ENCODE measurements around the gene ZSCAN5C. TPM values are rescaled to one million over a fixed set of nuclear protein-coding genes. Genes with fewer than 3 reads are reported as not detected.
"Not testable (repeated sequence)": the region's sequence is repeated elsewhere in the genome, so short reads cannot be mapped to it uniquely, and the experiment has no call there.

ZSCAN5C gene
- total RNA-seq, 1 donor from 2014 or later, result 0.32 TPM

DNA sequence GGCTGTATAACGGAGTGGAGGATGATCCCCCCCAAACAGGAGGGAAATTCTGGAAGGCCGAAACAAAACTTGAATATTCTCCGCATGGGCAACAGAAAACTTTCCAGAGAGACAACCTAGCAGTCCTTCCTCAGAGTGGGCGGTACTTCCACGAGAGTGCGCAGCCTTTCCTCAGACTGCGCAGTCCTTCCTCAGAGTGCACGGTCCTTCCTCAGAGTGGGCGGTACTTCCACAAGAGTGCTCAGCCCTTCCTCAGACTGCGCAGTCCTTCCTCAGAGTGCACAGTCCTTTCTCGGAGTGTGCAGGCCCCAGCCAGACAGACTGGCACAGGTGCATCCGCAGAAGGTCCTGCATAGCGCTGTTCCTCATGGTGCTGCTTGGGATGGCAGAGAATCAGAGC, 39.0 kb upstream of the ZSCAN5C start:
- no peak overlapping the region for H3K27ac Mint-ChIP-seq (ENCODE audit: unreplicated experiment)
- H3K27me3 Mint-ChIP-seq (ENCODE audit: unreplicated experiment), result peaks cover 4% of the 10 kb centered on the region
- H3K4me1 Mint-ChIP-seq (ENCODE audit: low read depth, unreplicated experiment), result no peaks in the 10 kb centered on the region
- H3K9me3 Mint-ChIP-seq (ENCODE audit: unreplicated experiment), result peaks cover 9% of the 10 kb centered on the region
- DNase-seq, result no peak
- no peaks in the 10 kb centered on the region for H3K36me3 Mint-ChIP-seq (ENCODE audit: unreplicated experiment)
- TF ChIP-seq, protein P1, sequence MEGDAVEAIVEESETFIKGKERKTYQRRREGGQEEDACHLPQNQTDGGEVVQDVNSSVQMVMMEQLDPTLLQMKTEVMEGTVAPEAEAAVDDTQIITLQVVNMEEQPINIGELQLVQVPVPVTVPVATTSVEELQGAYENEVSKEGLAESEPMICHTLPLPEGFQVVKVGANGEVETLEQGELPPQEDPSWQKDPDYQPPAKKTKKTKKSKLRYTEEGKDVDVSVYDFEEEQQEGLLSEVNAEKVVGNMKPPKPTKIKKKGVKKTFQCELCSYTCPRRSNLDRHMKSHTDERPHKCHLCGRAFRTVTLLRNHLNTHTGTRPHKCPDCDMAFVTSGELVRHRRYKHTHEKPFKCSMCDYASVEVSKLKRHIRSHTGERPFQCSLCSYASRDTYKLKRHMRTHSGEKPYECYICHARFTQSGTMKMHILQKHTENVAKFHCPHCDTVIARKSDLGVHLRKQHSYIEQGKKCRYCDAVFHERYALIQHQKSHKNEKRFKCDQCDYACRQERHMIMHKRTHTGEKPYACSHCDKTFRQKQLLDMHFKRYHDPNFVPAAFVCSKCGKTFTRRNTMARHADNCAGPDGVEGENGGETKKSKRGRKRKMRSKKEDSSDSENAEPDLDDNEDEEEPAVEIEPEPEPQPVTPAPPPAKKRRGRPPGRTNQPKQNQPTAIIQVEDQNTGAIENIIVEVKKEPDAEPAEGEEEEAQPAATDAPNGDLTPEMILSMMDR (IDR thresholded peaks at IDR 0.05; ENCODE audit: partially characterized antibody, unreplicated experiment), result no peak
- H3K4me3 Mint-ChIP-seq (ENCODE audit: unreplicated experiment), result no peak overlapping the region

DNA sequence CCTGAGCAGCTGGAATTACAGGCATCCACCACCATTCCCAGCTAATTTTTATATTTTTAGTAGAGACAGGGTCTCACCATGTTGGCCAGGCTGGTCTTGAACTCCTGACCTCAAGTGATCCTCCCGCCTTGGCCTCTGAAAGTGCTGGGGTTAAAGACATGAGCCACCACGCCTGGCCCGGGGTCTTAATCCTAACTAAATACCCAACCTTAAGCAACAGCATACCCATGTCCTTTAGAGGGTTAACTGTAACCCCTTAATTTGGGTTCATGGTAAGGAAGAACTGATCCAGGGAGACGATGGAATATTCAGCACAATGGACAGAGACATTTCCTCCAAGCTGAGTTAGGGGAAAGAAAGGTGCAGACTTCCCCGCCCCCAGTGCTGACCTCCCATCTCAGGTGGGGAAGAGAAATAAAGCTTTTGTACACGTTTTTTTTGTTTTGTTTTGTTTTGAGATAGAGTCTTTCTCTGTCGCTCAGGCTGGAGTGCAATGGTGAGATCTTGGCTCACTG, 35.0 kb upstream of the ZSCAN5C start:
- no peak for DNase-seq
- Mint-ChIP-seq H3K4me1 (ENCODE audit: low read depth, unreplicated experiment) (no peaks in the 10 kb centered on the region), H3K9me3 (ENCODE audit: unreplicated experiment) (peaks cover 6% of the 10 kb centered on the region), H3K27me3 (ENCODE audit: unreplicated experiment) (peaks cover 2% of the 10 kb centered on the region), H3K4me3 (ENCODE audit: unreplicated experiment) (no peak overlapping the region), H3K27ac (ENCODE audit: unreplicated experiment) (no peak overlapping the region), H3K36me3 (ENCODE audit: unreplicated experiment) (no peaks in the 10 kb centered on the region)
- TF ChIP-seq, protein P1 (IDR thresholded peaks at IDR 0.05; ENCODE audit: partially characterized antibody, unreplicated experiment), result no peak

DNA sequence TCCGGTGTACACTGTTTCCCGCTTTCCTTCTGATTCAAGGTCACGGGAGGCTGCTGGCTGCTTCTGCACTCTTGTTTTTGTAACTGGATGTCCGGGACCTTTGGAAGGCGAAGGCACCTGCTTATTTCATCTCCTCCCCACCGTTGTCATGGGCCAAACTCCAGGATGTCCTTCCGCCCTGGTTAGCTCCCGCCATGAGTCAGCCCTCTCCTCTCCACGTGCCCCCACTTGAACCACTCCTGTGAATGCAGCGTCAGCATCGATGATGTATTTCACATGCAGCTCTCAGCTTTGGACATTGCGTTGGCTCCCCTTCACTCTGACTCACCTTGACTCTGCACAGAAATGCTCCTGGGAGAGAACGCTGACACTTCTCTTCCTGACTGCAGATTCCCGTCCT, 31.8 kb upstream of the ZSCAN5C start:
- H3K4me3 Mint-ChIP-seq (ENCODE audit: unreplicated experiment), result no peak overlapping the region
- DNase-seq, result no peak
- no peak overlapping the region for H3K27ac Mint-ChIP-seq (ENCODE audit: unreplicated experiment)
- H3K4me1 Mint-ChIP-seq (ENCODE audit: low read depth, unreplicated experiment), result no peaks in the 10 kb centered on the region
- no peaks in the 10 kb centered on the region for H3K36me3 Mint-ChIP-seq (ENCODE audit: unreplicated experiment)
- peaks cover 4% of the 10 kb centered on the region for H3K9me3 Mint-ChIP-seq (ENCODE audit: unreplicated experiment)
- TF ChIP-seq, protein P1 (IDR thresholded peaks at IDR 0.05; ENCODE audit: partially characterized antibody, unreplicated experiment), result no peak
- H3K27me3 Mint-ChIP-seq (ENCODE audit: unreplicated experiment), result peaks cover 5% of the 10 kb centered on the region

DNA sequence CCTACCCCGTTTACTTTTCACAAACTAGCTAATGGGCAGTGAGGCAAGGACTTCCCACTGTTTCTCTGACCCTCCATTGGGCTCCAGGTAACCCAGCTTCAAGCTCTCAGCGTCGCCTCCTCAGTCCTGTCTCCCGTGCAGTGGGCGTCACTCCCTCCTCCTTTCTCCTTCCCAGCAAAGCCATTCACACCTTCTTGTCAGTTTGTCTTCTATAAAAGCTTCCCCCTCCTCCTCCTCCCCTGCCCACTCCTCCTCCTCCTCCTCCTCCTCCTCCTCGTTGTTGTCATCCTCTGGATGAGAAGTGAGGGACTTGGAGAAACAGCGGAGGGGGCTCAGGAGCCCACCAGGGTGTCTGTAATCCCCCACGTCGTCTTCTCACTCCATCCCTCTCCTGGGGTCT, 28.0 kb upstream of the ZSCAN5C start:
- H3K4me1 Mint-ChIP-seq (ENCODE audit: low read depth, unreplicated experiment), result no peaks in the 10 kb centered on the region
- H3K27ac Mint-ChIP-seq (ENCODE audit: unreplicated experiment), result no peak overlapping the region
- peaks cover 8% of the 10 kb centered on the region for H3K9me3 Mint-ChIP-seq (ENCODE audit: unreplicated experiment)
- H3K4me3 Mint-ChIP-seq (ENCODE audit: unreplicated experiment), result no peak overlapping the region
- peaks cover 7% of the 10 kb centered on the region for H3K27me3 Mint-ChIP-seq (ENCODE audit: unreplicated experiment)
- TF ChIP-seq, protein P1 (IDR thresholded peaks at IDR 0.05; ENCODE audit: partially characterized antibody, unreplicated experiment), result no peak
- no peak for DNase-seq
- no peaks in the 10 kb centered on the region for H3K36me3 Mint-ChIP-seq (ENCODE audit: unreplicated experiment)

DNA sequence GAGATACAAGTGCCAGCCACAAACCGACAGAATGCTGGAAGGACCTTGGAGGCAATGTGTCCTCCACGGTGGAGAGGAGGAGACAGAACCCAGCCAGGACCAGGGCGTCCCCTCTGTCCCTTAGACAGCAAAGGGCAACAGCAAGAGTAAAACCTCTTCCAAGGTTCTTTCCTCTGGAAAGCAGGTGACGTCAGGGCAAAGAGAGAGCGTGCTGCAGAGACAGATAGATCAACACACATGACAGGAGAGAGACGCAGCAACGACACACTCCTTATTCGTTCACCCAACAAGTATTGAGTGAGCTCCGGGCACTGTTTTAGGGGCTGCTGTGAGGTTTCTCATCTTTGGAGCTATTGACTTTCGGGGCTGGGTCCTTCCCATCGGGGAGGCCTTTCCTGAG, 27.5 kb upstream of the ZSCAN5C start:
- TF ChIP-seq, protein P1 (IDR thresholded peaks at IDR 0.05; ENCODE audit: partially characterized antibody, unreplicated experiment), result no peak
- H3K4me3 Mint-ChIP-seq (ENCODE audit: unreplicated experiment), result no peak overlapping the region
- peaks cover 7% of the 10 kb centered on the region for H3K27me3 Mint-ChIP-seq (ENCODE audit: unreplicated experiment)
- DNase-seq, result no peak
- no peaks in the 10 kb centered on the region for H3K4me1 Mint-ChIP-seq (ENCODE audit: low read depth, unreplicated experiment)
- no peaks in the 10 kb centered on the region for H3K36me3 Mint-ChIP-seq (ENCODE audit: unreplicated experiment)
- H3K27ac Mint-ChIP-seq (ENCODE audit: unreplicated experiment), result no peak overlapping the region
- peaks cover 8% of the 10 kb centered on the region for H3K9me3 Mint-ChIP-seq (ENCODE audit: unreplicated experiment)

DNA sequence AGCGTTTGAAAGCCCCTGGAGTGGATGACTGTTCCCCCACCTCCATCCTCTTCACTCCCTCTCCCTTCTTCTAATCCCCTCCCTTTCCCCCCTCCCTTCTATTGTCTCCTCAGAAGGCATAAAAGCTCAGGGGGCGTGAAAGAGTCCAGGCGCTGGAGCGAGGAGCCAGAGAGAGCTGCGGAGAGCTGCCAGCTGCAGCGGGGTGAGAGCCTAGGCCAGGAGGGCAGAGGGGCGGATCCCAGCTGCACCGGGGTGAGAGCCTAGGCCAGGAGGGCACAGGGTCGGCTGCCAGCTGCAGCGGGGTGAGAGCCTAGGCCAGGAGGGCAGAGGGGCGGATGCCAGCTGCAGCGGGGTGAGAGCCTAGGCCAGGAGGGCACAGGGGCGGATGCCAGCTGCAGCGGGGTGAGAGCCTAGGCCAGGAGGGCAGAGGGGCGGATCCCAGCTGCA, 26.2 kb upstream of the ZSCAN5C start, which contains the start of gene GALP:
Gene GALP (plus strand): TSS at position 148 of the 447 bp plus-strand sequence. CDS start 1,101 bp downstream, outside the sequence.
- DNase-seq; H3K36me3 Mint-ChIP-seq (ENCODE audit: unreplicated experiment); H3K9me3 Mint-ChIP-seq (ENCODE audit: unreplicated experiment); H3K27ac Mint-ChIP-seq (ENCODE audit: unreplicated experiment); H3K27me3 Mint-ChIP-seq (ENCODE audit: unreplicated experiment); H3K4me3 Mint-ChIP-seq (ENCODE audit: unreplicated experiment); H3K4me1 Mint-ChIP-seq (ENCODE audit: low read depth, unreplicated experiment): not testable (repeated sequence)

DNA sequence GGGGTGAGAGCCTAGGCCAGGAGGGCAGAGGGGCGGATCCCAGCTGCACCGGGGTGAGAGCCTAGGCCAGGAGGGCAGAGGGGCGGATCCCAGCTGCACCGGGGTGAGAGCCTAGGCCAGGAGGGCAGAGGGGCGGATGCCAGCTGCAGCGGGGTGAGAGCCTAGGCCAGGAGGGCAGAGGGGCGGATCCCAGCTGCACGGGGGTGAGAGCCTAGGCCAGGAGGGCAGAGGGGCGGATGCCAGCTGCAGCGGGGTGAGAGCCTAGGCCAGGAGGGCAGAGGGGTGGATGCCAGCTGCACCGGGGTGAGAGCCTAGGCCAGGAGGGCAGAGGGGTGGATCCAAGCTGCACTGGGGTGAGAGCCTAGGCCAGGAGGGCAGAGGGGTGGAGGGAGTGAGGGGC, 25.8 kb upstream of the ZSCAN5C start:
- H3K27ac Mint-ChIP-seq (ENCODE audit: unreplicated experiment); H3K27me3 Mint-ChIP-seq (ENCODE audit: unreplicated experiment); H3K36me3 Mint-ChIP-seq (ENCODE audit: unreplicated experiment); H3K4me1 Mint-ChIP-seq (ENCODE audit: low read depth, unreplicated experiment); DNase-seq; H3K4me3 Mint-ChIP-seq (ENCODE audit: unreplicated experiment); H3K9me3 Mint-ChIP-seq (ENCODE audit: unreplicated experiment): not testable (repeated sequence)
